KMS-11 (cell line): ENCODE results near the gene REN.

Source experiments
- H2AFZ ChIP-seq: fragments of 200-600 bp; sonication (generic); 2 replicates; pipeline ENCODE4 v1.6.1; 2016; ENCODE audit warnings: antibody characterized with exemption, mixed run types, low read depth
- H3K27ac ChIP-seq: fragments of 200-600 bp; sonication (generic); 2 replicates; pipeline ENCODE4 v1.6.1; 2016; ENCODE audit warnings: mild to moderate bottlenecking, mixed run types
- H3K27me3 ChIP-seq: fragments of 200-600 bp; sonication (generic); 2 replicates; pipeline ENCODE4 v1.6.1; 2017; ENCODE audit warnings: mild to moderate bottlenecking, low read depth, mixed run types, moderate library complexity; ENCODE audit not compliant: insufficient read depth
- H3K36me3 ChIP-seq: fragments of 200-600 bp; sonication (generic); 2 replicates; pipeline ENCODE4 v1.6.1; 2017; ENCODE audit warnings: mild to moderate bottlenecking, mixed run types; ENCODE audit not compliant: insufficient read depth
- H3K4me1 ChIP-seq: fragments of 200-600 bp; sonication (generic); 2 replicates; pipeline ENCODE4 v1.6.1; 2016; ENCODE audit warnings: mild to moderate bottlenecking, low read depth, mixed run types; ENCODE audit not compliant: poor library complexity, severe bottlenecking
- H3K4me2 ChIP-seq: fragments of 200-600 bp; sonication (generic); 2 replicates; pipeline ENCODE4 v1.7.0; 2016; ENCODE audit warnings: mild to moderate bottlenecking, mixed run types
- H3K4me3 ChIP-seq: fragments of 200-600 bp; sonication (generic); IDR thresholded peaks from 2 replicates; pipeline ENCODE4 v1.6.1; 2017; ENCODE audit warnings: low read depth, low read length, mixed read lengths; ENCODE audit not compliant: insufficient read depth
- H3K79me2 ChIP-seq: fragments of 200-600 bp; sonication (generic); 2 replicates; pipeline ENCODE4 v1.6.1; 2016; ENCODE audit warnings: low read depth, mixed run types; ENCODE audit not compliant: insufficient read depth
- H3K9ac ChIP-seq: fragments of 200-600 bp; sonication (generic); 2 replicates; pipeline ENCODE4 v1.6.1; 2016; ENCODE audit warnings: mild to moderate bottlenecking, mixed run types
- H4K20me1 ChIP-seq: fragments of 200-600 bp; sonication (generic); 2 replicates; pipeline ENCODE4 v1.6.1; 2016; ENCODE audit warnings: mild to moderate bottlenecking, mixed run types; ENCODE audit not compliant: insufficient read depth
- CTCF ChIP-seq: fragments of 200-600 bp; sonication (generic); conservative IDR thresholded peaks from 2 replicates; pipeline ENCODE4 v1.6.1; 2017; ENCODE audit warnings: low read depth, mild to moderate bottlenecking, antibody characterized with exemption, low read length, moderate library complexity, mixed read lengths

Gene REN

DNA sequence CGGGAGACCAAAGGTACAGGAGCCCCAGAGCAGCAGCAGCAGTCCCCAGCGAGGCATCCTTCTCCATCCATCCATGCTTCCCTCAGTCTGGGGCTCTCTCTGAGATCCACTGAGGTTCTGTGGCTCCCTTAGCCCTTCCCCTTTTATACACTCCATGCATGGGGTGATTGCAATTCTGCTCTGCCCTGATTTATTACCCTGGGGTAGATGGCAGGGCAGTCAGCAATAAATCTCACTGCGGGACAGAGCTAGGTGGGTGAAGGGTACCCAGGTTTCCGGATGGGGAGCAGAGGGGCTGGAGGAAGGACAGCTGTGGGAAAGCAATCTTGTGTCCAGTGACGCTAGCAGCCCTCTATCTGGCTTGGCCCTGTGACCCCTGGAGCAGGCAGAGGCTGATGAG, at the start of gene REN:
Gene REN, minus strand, starts transcription at position 119 of the 400 bp plus-strand sequence. Its CDS starts 44 bp downstream, at position 75.
- H3K27me3 ChIP-seq = no peaks in the 10 kb centered on the region
- H3K4me3 ChIP-seq = no peak within 1 kb of the TSS
- H2AFZ ChIP-seq = no peak within 1 kb of the TSS
- H3K9ac ChIP-seq = no peak within 1 kb of the TSS
- H3K79me2 ChIP-seq = no peaks in the 10 kb centered on the region
- H3K4me1 ChIP-seq = no peaks in the 10 kb centered on the region
- no peaks in the 10 kb centered on the region for H3K36me3 ChIP-seq
- H3K27ac ChIP-seq = no peak within 1 kb of the TSS
- no peak for TF ChIP-seq CTCF
- H4K20me1 ChIP-seq = no peaks in the 10 kb centered on the region
- no peak within 1 kb of the TSS for H3K4me2 ChIP-seq

DNA sequence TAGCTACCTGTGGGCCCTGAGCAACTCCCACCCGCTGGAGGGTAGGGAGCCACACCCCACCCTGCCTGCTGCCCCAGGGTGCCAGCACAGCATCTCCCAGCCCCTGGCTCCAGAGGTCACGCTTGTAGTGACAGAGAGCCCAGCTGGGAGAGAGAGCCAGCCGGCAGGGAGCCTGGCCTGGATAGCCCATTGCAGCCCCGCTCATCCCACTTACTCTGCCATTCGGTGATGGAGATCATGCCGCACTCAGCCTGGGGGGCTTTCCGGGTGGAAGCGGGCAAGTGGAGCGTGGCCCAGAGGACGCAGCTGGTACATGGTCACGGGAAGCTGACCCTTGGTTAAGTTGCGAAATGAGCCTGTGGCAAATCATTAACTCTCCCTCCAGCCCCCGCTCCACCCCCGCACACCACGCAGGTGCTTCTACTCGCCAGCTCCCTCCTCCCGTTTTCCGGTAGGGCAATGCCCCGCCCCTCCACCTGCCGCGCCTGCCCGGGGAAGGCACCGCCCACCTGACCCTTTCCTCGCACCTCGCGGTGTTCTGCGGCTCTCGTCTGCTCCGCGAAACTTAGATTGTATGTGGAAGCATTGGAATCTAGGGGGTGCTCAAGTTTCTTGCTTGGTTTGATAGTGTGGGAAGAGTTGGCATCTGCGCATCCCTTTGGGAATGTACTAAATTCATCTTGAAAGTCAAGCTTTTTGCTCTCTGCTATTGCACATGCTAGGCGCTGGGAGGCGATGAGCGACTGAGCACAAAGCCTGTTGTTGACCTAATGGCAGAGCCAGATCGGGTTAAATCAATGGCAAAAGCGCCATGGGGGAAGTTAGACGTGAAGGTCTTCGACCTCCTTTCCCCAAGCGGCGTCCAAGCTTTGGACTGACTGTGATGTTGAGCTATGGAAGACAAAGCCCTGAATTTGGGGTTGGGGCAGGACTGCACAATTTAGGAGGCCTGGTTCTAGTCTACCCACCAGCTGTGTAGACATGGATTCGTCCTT, 47.8 kb upstream of the REN start, which contains the start of gene GOLT1A:
Gene GOLT1A, minus strand, starts transcription at position 321 of the 995 bp plus-strand sequence. Its CDS starts 82 bp downstream, at position 239.
- H3K27ac ChIP-seq = no peak within 1 kb of the TSS
- no peaks in the 10 kb centered on the region for H3K79me2 ChIP-seq
- H3K4me2 ChIP-seq = no peak within 1 kb of the TSS
- no peak within 1 kb of the TSS for H2AFZ ChIP-seq
- H3K4me1 ChIP-seq = no peaks in the 10 kb centered on the region
- no peaks in the 10 kb centered on the region; the same call in 1 of the 2 replicates for H3K27me3 ChIP-seq
- no peak within 1 kb of the TSS for H3K9ac ChIP-seq
- no peaks in the 10 kb centered on the region for H3K36me3 ChIP-seq
- H3K4me3 ChIP-seq = no peak within 1 kb of the TSS
- no peaks in the 10 kb centered on the region for H4K20me1 ChIP-seq
- no peak for TF ChIP-seq CTCF

DNA sequence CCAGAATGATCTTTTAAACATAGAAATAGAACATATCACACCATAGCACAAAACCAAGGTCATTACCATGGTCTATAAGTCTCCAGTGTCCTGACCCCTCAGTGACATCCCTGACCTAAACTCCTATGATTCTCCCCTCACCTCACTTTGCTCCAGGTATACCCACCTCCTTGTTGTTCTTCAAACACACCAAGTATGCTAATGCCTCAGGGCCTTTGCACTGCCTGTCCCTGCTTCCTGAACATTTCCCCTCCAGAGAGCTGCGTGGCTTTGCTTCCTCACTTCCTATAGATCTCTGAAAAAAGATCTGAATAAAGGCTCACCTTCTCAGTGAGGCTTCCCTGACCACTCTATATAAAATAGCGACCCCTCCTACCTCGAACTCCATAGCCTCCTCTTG, 46.6 kb upstream of the REN start:
- Histone ChIP-seq H3K4me2 (no peak overlapping the region), H2AFZ (no peak overlapping the region), H3K27ac (no peak overlapping the region), H3K27me3 (no peaks in the 10 kb centered on the region; the same call in 1 of the 2 replicates), H4K20me1 (no peaks in the 10 kb centered on the region), H3K4me1 (no peaks in the 10 kb centered on the region), H3K4me3 (no peak overlapping the region), H3K36me3 (no peaks in the 10 kb centered on the region), H3K9ac (no peak overlapping the region), H3K79me2 (no peaks in the 10 kb centered on the region)
- TF ChIP-seq CTCF = no peak

DNA sequence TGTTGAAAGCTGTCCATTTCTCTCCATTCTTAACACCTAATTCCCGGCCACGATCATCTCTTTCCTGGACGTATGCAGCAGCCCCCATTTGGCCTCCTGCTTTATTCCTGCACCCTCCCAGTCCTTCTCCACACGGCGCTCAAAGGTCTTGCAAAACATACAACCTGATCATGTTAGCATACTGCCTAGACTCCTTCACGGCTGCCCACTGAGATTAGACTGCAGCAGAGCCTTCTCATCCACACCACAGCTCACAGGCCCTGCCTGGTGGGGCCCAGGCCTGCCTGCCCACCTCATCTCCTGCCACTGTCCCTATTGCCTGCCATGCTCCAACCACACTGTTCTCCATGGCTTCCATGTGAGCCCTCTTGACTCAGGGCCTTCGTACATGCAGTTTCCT, 44.9 kb upstream of the REN start:
- Histone ChIP-seq H3K4me1 (no peaks in the 10 kb centered on the region), H3K79me2 (no peaks in the 10 kb centered on the region), H3K36me3 (no peaks in the 10 kb centered on the region)

More for the DNA sequence above, 44.9 kb upstream of the REN start:
- H3K9ac ChIP-seq = no peak overlapping the region
- H4K20me1 ChIP-seq = no peaks in the 10 kb centered on the region
- no peak overlapping the region for H3K4me3 ChIP-seq
- H3K27ac ChIP-seq = no peak overlapping the region
- no peak overlapping the region for H2AFZ ChIP-seq
- TF ChIP-seq CTCF = no peak
- no peak overlapping the region for H3K4me2 ChIP-seq
- H3K27me3 ChIP-seq = no peaks in the 10 kb centered on the region; the same call in 1 of the 2 replicates
